H9 (cell line): ENCODE measurements around the gene RNF113B. TPM values are rescaled to one million over a fixed set of nuclear protein-coding genes. Genes with fewer than 3 reads are reported as not detected.
A peak's percentile ranks its signal among the peaks of the same experiment; 100 is the strongest.

ENCODE experiments used
- DNase-seq: peaks from one replicate; pipeline ENCODE4 v3.0.0-alpha.2; 2017
- H2AFZ ChIP-seq: one replicate; pipeline ENCODE4 v1.6.1; 2013; ENCODE audit warnings: mild to moderate bottlenecking, low read length, control low read depth, moderate library complexity
- H2AK5ac ChIP-seq: 2 replicates; pipeline ENCODE4 v1.6.1; 2013; ENCODE audit warnings: low read length, control low read depth, mixed read lengths; ENCODE audit not compliant: insufficient read length
- H2BK120ac ChIP-seq: one replicate; pipeline ENCODE4 v1.6.1; 2013; ENCODE audit warnings: low read depth, mild to moderate bottlenecking, low read length, control low read depth, inconsistent platforms; ENCODE audit not compliant: poor library complexity, severe bottlenecking
- H2BK12ac ChIP-seq: 2 replicates; pipeline ENCODE4 v1.6.1; 2013; ENCODE audit warnings: low read length, control low read depth, mixed read lengths, low read depth; ENCODE audit not compliant: insufficient read length
- H2BK15ac ChIP-seq: 2 replicates; pipeline ENCODE4 v1.6.1; 2013; ENCODE audit warnings: low read depth, low read length, control low read depth
- H2BK20ac ChIP-seq: one replicate; pipeline ENCODE4 v1.6.1; 2013; ENCODE audit warnings: low read depth, mild to moderate bottlenecking, low read length, control low read depth, inconsistent platforms; ENCODE audit not compliant: poor library complexity, severe bottlenecking
- H2BK5ac ChIP-seq: 2 replicates; pipeline ENCODE4 v1.6.1; 2013; ENCODE audit warnings: low read length, control low read depth, mixed read lengths; ENCODE audit not compliant: insufficient read length
- H3K14ac ChIP-seq: 2 replicates; pipeline ENCODE4 v1.6.1; 2013; ENCODE audit warnings: low read length, control low read depth; ENCODE audit not compliant: insufficient read depth
- H3K18ac ChIP-seq: 2 replicates; pipeline ENCODE4 v1.6.1; 2013; ENCODE audit warnings: low read depth, mild to moderate bottlenecking, mixed read lengths, low read length, control low read depth; ENCODE audit not compliant: insufficient read length
- H3K23ac ChIP-seq: 2 replicates; pipeline ENCODE4 v1.6.1; 2013; ENCODE audit warnings: low read length, control low read depth, mixed read lengths, low read depth; ENCODE audit not compliant: insufficient read length
- H3K23me2 ChIP-seq: 2 replicates; pipeline ENCODE4 v1.6.1; 2013; ENCODE audit warnings: low read depth, mild to moderate bottlenecking, mixed read lengths, low read length, control low read depth; ENCODE audit not compliant: insufficient read length, poor library complexity, severe bottlenecking
- H3K27ac ChIP-seq: 2 replicates; pipeline ENCODE4 v1.5.1; 2013; ENCODE audit warnings: low read length, control low read depth, mixed read lengths, low read depth; ENCODE audit not compliant: insufficient read length
- H3K27me3 ChIP-seq: 2 replicates; pipeline ENCODE4 v1.6.1; 2013; ENCODE audit warnings: low read length, control low read depth, inconsistent platforms; ENCODE audit not compliant: insufficient read depth
- H3K4ac ChIP-seq: 2 replicates; pipeline ENCODE4 v1.6.1; 2013; ENCODE audit warnings: low read depth, mild to moderate bottlenecking, control low read depth, inconsistent platforms, low read length, moderate library complexity
- H3K4me1 ChIP-seq: 2 replicates; pipeline ENCODE4 v1.6.1; 2013; ENCODE audit warnings: low read length, control low read depth, inconsistent platforms; ENCODE audit not compliant: insufficient read depth
- H3K4me2 ChIP-seq: 2 replicates; pipeline ENCODE4 v1.6.1; 2013; ENCODE audit warnings: low read length, control low read depth, mixed read lengths; ENCODE audit not compliant: insufficient read length, insufficient read depth
- H3K56ac ChIP-seq: 2 replicates; pipeline ENCODE4 v1.6.1; 2013; ENCODE audit warnings: low read depth, mild to moderate bottlenecking, mixed read lengths, low read length, control low read depth; ENCODE audit not compliant: insufficient read length
- H3K79me1 ChIP-seq: 2 replicates; pipeline ENCODE4 v1.6.1; 2013; ENCODE audit warnings: low read depth, mild to moderate bottlenecking, moderate library complexity, low read length, control low read depth, inconsistent platforms; ENCODE audit not compliant: insufficient read depth, poor library complexity, severe bottlenecking
- H3K79me2 ChIP-seq: 2 replicates; pipeline ENCODE4 v1.6.1; 2013; ENCODE audit warnings: low read length, control low read depth, inconsistent platforms; ENCODE audit not compliant: insufficient read depth
- H3K9ac ChIP-seq: 2 replicates; pipeline ENCODE4 v1.6.1; 2013; ENCODE audit warnings: low read length, control low read depth, mixed read lengths; ENCODE audit not compliant: insufficient read length; ENCODE audit errors: extremely low read depth
- H3K9me3 ChIP-seq: one replicate; pipeline ENCODE4 v1.6.1; 2013; ENCODE audit warnings: low read depth, low read length, inconsistent platforms; ENCODE audit not compliant: control insufficient read depth
- H3T11ph ChIP-seq: one replicate; pipeline ENCODE4 v1.6.1; 2013; ENCODE audit warnings: mild to moderate bottlenecking, low read length, control low read depth, inconsistent platforms
- H4K20me1 ChIP-seq: one replicate; pipeline ENCODE4 v1.6.1; 2013; ENCODE audit not compliant: control insufficient read depth, insufficient read length, insufficient read depth
- H4K5ac ChIP-seq: 2 replicates; pipeline ENCODE4 v1.6.1; 2013; ENCODE audit warnings: low read depth, mild to moderate bottlenecking, mixed read lengths, low read length, control low read depth; ENCODE audit not compliant: insufficient read length
- H4K8ac ChIP-seq: replicated peaks from 2 replicates; pipeline ENCODE4 v1.6.1; 2013; ENCODE audit warnings: low read length, control low read depth, mixed read lengths, low read depth; ENCODE audit not compliant: insufficient read length
- H4K91ac ChIP-seq: 2 replicates; pipeline ENCODE4 v1.6.1; 2013; ENCODE audit warnings: low read depth, mild to moderate bottlenecking, moderate library complexity, mixed read lengths, low read length, control low read depth; ENCODE audit not compliant: insufficient read length
- H3K27ac Mint-ChIP-seq, 3 experiments: 2 replicates in 2 of 3; 3 replicates in 1 of 3; pipeline ENCODE4 v1.8.0; 2020 to 2021; ENCODE audit warnings: mixed read lengths in 3 of 3, mild to moderate bottlenecking in 1 of 3, moderate library complexity in 1 of 3
- H3K27me3 Mint-ChIP-seq: 2 replicates; pipeline ENCODE4 v1.8.0; 2021; ENCODE audit warnings: low read depth, mild to moderate bottlenecking, moderate library complexity, mixed read lengths
- H3K36me3 Mint-ChIP-seq, 3 experiments: 2 replicates in 2 of 3; 3 replicates in 1 of 3; pipeline ENCODE4 v1.8.0; 2020 to 2021; ENCODE audit warnings: low read depth in 3 of 3, mixed read lengths in 3 of 3; ENCODE audit not compliant: insufficient read depth in 1 of 3
- H3K4me1 Mint-ChIP-seq, 2 experiments: 2 replicates each; pipeline ENCODE4 v1.8.0; 2020; ENCODE audit warnings: mixed read lengths in 2 of 2
- H3K4me3 Mint-ChIP-seq, 2 experiments: 2 replicates in 1 of 2; 3 replicates in 1 of 2; pipeline ENCODE4 v1.8.0; 2020 to 2021; ENCODE audit warnings: mild to moderate bottlenecking in 2 of 2, mixed read lengths in 2 of 2, moderate library complexity in 1 of 2
- H3K9me3 Mint-ChIP-seq, 2 experiments: 2 replicates in 1 of 2; 3 replicates in 1 of 2; pipeline ENCODE4 v1.8.0; 2020; ENCODE audit warnings: mild to moderate bottlenecking in 2 of 2, mixed read lengths in 2 of 2, moderate library complexity in 1 of 2
- CTCF ChIP-seq: fragments of 200-600 bp; sonication (generic); conservative IDR thresholded peaks from 3 replicates; pipeline ENCODE4 v1.8.0; 2021; ENCODE audit warnings: antibody characterized with exemption, mild to moderate bottlenecking
- WGBS: extraction: QIAGEN DNeasy Blood & Tissue Kit; methylation state at CpG from one replicate; pipeline ENCODE4 v1.1.7; 2013; ENCODE audit warnings: missing lambda C conversion rate, low lambda C conversion rate, mixed read lengths; ENCODE audit not compliant: insufficient read length; ENCODE audit errors: extremely low coverage; 5-methylcytosine and 5-hydroxymethylcytosine counted together
- total RNA-seq: library from RNA; stranded (reverse); gene quantifications from 2 replicates; pipeline ENCODE4 v1.2.1, GENCODE V29; 2021

Gene RNF113B
- total RNA-seq, 1 experiment from 2014 or later: not detected

GRCh38 chr13:98174307-98174706, 2.8 kb downstream of the RNF113B start:
- Mint-ChIP-seq H3K27me3 (no peaks in the 10 kb centered on the region), H3K4me3 (no peak overlapping the region), H3K9me3 (no peaks in the 10 kb centered on the region), H3K4me1 (peaks cover 54 to 58% of the 10 kb centered on the region in 2 experiments), H3K27ac (peak overlapping the region in 1 of 3 experiments; percentile 69; a peak in 1 of 7 replicates), H3K36me3 (peaks cover 4 to 20% (median 15%) of the 10 kb centered on the region in 3 experiments; a peak in 5 of 7 replicates)
- no peak overlapping the region for H2AFZ ChIP-seq
- no peak overlapping the region for H2AK5ac ChIP-seq
- H3K4me1 ChIP-seq: peaks cover 29% of the 10 kb centered on the region
- H3K9me3 ChIP-seq: no peaks in the 10 kb centered on the region
- no peak overlapping the region for H3K4me2 ChIP-seq
- H3K18ac ChIP-seq: no peak overlapping the region
- no peak overlapping the region for H3K14ac ChIP-seq
- H3K79me1 ChIP-seq: peaks cover 2% of the 10 kb centered on the region
- H3K23ac ChIP-seq: no peak overlapping the region
- TF ChIP-seq CTCF: no peak
- no peak overlapping the region for H2BK5ac ChIP-seq
- H4K5ac ChIP-seq: no peak overlapping the region
- no peak overlapping the region for H4K8ac ChIP-seq
- H4K91ac ChIP-seq: no peak overlapping the region
- peaks cover 5% of the 10 kb centered on the region; the same call in 1 of the 2 replicates for H3K79me2 ChIP-seq
- no peak overlapping the region for H2BK20ac ChIP-seq
- no peak overlapping the region for H2BK12ac ChIP-seq
- no CpG with 5 or more reads among the region's 7 CpGs for WGBS
- H2BK120ac ChIP-seq: no peak overlapping the region
- no peaks in the 10 kb centered on the region for H4K20me1 ChIP-seq
- H3K27me3 ChIP-seq: no peaks in the 10 kb centered on the region
- no peak overlapping the region for H3K27ac ChIP-seq
- H3K23me2 ChIP-seq: no peaks in the 10 kb centered on the region
- H3K4ac ChIP-seq: no peak overlapping the region
- H2BK15ac ChIP-seq: no peak overlapping the region
- H3T11ph ChIP-seq: no peak overlapping the region
- H3K56ac ChIP-seq: no peak overlapping the region
- no peak for DNase-seq
- no peak overlapping the region for H3K9ac ChIP-seq
